NCI-H82 treated with DMSO at 0.1 percent for 48 hours (cell line): ENCODE data around the gene MRPS18A.
"Not testable (repeated sequence)": the region's sequence is repeated elsewhere in the genome, so short reads cannot be mapped to it uniquely, and the experiment has no call there.

Source experiments
- DNase-seq: peaks from one replicate; lab custom pipeline; 2025; ENCODE audit not compliant: unreplicated experiment; lab: John Stamatoyannopoulos, UW

MRPS18A gene

DNA sequence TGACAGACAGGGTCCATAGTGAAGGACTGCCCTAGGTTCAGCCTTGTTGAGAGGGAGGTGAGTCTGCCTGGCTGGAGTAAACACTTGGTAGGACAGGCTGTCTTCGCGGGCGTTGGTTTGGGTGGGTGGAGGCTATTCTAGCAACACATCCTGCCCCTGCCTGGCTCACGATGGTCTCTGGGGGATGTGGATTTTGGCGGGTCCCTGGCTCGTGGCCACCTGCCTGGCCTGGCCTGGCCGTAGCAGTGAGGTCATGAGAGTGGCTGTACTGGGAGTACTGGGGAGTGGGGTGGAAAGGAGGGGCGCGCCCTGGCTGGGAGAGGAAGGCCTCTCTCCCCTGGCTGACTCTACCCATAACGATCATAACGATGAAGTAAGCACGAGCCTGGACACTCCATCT, 30.2 kb upstream of the MRPS18A start:
- DNase-seq: no peak

DNA sequence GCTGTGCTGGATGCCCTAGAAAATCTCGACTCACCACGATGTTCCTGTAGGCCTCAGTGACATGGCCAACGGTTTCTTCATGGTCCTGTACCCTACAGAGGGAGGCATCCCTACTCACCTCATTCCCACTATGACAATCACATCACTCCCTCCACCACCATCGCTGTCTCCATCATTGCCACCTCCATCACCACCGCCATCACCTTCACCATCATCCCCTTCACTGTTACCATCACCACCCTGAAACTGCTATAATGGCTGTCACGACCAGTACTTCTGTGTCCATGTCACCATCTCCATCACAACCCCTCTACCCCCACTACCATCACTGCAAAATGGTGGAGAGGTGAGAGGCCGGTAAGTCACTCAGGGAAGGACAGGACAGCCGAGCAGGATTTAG, 29.8 kb upstream of the MRPS18A start:
- no peak for DNase-seq

DNA sequence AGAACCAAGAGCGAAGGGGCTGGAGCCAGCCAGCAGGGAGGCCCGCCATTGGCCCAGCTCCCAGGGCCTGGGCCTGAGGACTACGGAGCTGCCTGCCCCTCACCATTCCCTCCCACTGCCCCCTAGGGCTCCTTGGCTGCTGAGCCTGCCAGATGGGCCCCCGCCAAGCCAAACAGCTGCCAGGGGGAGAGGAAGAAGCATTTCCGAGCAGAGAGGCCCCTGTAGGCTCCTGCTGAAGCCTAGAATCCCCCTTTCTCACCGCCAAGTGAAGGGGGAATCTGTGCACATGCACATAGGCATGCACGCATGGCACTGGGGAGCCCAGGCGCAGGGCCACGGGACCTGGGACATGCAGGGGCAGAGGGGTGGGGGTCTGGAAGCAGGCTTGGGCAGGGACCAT, 28.5 kb upstream of the MRPS18A start:
- DNase-seq: no peak

DNA sequence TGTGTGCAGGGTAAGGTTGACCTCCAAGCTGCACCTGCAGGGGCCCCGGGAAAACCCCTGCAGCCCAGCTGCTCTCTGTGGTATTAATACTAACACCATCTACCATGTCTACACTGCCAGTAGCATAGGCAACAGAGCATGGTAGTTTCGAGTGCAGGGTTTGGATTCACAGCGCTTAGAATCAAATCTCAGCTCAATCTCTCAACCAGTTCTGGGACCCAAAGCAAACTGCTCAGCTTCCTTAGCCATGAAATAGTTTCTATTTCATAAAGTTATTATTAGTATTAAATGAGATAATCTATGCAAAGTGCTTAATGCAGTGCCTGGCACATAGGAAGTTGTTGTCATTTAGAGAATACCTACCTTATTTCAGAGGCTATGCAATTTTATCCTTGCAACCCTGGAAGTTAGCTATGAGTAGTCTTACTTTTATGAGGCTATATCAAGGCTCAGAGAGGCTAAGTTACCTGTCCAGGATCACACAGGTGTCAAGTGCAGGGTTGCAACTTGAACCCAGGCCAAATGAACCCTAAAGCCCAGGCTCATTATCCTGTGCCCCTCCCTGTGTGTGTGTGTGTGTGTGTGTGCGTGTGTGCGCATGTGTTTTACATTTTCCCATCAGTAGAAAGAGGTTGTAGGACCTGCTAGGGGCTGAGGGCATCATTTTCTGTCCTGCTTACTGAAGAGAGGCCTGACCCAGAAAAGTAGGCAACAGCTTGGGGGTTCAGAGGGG, 27.6 kb upstream of the MRPS18A start:
- no peak for DNase-seq

DNA sequence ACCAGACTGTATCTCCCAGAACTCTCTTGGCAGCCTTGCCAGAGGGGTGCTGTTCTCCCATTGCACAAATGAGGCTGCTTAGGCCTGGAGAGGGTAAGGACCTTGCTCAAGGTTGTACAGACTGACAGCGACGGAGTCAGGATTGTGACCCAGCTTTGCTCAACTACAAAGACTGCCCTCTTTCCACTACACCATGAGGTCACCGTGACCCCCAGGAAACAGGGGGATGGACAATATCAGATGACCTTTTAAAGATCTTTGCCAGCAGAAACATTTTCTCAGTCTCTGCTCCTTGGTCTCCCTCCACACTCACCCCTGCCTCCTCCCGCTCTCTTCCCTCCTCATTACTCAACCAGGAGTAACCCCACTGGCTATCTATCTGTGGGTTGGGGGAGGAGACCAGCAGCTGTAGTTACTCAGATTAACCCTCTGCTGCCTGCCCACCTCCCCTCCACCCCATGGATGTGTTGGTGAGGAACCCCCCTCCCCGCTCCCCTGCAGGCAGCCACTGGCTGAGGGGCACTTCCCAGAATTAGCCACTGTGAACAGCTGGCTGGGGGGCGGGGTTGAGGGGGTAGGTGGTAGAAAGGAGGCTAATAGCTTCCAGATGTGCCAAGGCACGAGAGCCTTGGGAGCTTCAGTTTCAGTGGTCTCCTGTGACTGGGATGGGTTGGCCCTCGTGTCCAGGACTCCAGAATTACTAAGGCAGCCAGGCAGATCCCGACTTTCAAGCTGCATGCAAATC, 26.9 kb upstream of the MRPS18A start:
- no peak for DNase-seq

DNA sequence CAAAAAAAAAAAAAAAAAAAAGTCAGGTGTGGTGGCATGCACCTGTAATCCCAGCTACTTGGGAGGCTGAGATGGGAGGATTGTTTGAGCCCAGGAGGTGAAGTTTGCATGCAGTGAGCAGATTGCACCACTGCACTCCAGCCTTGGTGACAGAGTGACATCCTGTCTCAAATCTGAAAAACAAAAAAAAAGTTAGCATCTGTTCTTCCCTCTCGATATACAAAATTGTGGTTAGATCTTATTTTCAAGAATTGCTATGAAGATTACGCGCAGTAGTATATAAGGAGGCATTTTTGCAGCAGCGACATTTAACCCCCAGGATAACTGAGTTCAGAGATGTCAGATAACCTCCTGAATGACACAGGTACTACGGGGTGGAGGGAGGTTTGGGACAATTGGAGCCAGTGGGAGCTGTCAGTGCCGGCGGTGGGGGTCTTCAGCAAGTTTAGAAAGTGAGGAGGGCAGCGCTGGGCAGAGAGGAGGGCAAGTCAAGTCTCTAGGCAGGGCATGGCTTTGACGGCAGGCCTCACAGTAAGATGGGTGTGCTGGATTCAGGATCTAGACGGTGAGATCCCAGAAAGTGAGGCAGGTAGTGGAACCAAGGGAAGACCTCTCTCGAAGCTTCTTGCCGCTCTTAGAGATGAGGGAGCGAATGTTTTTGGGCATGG, 26.2 kb upstream of the MRPS18A start:
- no peak for DNase-seq

DNA sequence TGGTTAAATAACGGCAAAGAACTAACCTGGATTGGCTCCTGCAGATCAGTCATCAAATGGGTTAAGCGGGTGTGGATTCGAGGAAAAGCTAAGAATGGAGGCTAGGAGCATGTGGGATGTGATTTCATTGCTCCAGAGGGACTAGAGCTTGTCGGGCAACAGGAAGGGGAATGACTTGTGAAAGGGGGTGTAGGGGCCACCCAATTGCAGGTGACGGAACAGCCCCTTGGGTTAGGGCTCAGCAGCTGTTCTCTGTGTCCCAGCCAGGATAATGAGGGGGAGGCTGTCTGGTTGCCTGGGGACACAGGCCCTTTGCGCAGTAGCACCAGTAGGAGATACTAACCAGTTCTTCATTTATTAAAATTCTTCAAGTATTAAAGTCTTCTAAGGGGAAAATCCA, 25.0 kb upstream of the MRPS18A start:
- no peak for DNase-seq

DNA sequence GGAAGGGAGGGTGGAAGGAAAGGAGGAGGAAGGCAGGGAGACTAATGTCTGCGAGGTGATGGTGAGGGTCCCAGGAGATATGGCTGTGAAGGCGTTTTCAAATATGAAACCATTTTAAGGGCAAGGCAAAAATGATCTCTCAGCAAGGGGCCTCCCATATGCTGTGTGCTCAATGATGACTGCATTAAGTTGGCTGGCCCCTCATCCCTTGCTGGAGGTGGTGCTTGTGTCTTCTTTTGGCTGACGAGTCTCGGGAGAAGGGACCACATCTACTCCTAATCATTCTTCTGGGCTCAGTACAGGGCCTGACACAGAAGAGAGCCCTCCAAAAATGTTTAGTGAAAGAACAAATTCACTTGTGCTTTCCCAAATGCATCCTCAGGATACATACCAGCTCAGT, 23.0 kb upstream of the MRPS18A start:
- no peak for DNase-seq

DNA sequence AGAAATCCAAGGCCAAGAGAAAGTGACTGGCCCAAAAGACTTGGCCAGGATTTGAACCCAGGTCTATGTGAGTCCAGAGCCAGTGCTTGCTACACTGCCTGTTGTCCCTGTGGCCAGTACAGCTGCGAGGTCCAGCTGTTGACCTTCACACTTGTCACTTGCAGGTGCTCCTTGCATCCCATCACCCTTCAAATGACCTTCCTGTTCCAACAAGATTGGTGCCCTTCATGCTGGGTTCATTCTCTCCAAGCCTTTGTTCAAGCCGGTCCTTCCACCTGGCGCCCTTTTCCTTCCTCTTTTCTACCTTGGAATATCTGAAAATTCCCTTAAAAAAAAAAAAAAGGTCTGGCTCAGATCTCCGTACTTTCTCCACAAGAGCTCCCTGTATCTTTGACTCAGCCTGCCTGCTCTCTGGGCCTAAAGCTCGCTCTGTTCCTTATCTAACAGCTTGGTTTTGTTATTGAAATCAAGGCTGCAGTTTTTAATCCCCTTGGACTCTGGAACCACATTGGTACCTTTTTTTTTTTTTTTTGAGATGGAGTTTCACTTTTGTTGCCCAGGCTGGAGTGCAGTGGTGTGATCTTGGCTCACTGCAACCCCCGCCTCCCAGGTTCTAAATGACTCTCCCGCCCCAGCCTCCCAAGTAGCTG, 22.2 kb upstream of the MRPS18A start:
- no peak for DNase-seq

DNA sequence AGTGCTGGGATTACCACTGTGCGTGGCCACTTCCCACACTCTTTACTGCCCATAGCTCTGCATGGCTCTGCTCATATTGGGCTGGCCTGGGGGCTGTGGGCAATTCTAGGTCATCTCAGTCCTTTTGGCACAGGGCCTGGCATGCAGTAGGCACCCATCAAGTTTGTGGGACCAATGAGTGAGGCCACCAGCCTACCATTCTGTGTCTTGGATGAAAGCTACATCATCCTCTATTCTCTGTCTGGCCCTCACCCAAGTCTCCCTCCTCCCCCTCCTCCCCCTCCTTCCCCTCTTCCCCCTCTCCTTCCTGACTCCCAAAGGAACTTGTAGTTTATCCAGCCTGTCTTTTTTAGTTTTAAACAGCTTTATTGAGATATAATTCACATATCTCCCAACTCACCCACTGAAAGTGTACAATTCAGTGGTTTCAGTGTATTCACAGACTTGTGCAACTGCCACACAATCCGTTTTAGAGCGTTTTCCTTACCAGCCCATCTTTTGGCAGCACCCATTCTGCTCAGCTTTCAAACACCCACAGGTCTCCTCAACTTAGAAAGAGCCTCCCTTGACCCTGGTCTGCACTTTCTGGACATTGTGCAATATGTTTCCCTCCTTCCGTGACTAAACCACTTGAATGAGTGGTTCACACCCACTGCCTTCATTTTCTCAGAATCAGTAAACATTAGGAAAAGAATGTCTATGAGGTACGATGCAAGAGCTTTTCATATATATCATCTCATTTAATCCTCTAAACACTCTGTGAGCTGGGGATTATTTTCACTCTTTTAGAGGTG, 21.5 kb upstream of the MRPS18A start:
- DNase-seq: no peak

DNA sequence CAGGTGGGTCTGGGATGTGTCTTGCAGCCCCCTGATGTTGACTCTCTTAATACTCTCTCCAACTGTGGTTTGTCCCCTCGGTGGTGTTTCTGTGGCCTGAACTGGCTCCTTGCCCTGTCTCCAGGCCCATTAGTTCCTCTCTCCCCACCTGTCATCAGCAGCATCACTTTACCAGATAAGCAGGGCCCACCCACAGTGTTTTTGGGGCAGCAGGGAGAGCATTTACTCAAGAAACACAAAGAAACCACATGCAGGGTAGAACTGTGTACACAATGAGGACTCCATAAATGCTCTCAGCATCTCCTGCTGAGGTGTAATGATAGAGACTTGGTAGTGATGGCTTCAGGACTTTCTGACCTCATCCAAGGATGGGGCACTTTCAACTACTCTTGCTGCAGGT, 20.2 kb upstream of the MRPS18A start:
- no peak for DNase-seq

DNA sequence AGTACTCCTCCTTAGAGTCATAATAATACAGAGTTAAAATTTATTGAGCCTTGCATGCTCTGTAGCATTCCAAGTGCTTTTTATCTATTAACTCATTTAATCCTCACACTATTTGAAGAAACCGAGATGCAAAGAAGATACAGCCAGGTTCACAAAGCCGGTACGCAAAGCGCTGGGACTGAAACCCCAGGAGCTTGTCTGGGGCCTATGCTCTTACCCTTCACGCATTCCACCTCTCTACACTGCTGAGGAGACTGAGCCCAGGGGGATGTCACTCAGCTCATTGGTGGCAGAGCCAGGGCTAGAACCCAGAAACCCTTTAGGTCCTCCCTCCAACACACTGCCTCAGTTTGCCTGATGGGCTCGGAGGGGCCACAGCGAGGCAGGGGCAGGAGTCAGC, 19.7 kb upstream of the MRPS18A start:
- no peak for DNase-seq

DNA sequence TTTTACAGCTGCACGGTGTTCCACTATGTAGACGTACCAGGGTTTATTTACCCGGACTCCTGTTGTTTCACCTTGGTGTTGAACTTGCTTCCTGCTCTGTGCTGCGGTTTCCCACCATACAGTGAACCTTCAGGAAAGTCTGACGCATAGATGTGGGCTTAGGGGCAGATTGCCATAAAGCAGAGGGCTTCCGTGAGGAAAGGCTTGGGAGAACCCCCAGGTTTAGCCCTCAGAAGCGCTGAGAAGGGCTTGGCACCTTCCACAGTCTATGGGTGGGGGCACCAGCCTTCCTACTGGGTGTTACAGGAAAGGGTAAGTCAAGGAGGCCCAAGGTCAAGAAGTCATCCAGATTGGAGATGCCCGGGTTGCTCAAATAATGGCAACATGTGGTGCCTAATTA, 19.2 kb upstream of the MRPS18A start:
- DNase-seq: no peak

DNA sequence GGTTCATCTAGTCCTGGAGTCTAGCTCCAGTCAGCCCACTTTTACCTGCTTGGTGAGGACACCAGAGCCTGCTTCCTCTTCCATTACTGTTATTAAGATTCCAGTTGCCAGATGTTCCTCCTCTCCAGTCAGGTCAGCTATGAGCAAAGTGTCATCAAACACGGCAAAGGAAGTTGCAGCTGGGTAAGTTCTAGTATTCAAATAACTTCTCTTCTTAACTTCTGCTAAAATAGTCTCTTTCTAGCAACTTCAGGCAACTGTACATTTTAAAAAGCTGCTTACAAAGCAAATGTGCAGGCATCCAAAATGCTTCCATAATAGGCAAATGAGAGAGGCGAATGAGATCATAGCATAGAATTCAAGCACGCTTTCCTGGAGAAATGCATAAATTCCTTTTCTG, 18.4 kb upstream of the MRPS18A start:
- no peak for DNase-seq

DNA sequence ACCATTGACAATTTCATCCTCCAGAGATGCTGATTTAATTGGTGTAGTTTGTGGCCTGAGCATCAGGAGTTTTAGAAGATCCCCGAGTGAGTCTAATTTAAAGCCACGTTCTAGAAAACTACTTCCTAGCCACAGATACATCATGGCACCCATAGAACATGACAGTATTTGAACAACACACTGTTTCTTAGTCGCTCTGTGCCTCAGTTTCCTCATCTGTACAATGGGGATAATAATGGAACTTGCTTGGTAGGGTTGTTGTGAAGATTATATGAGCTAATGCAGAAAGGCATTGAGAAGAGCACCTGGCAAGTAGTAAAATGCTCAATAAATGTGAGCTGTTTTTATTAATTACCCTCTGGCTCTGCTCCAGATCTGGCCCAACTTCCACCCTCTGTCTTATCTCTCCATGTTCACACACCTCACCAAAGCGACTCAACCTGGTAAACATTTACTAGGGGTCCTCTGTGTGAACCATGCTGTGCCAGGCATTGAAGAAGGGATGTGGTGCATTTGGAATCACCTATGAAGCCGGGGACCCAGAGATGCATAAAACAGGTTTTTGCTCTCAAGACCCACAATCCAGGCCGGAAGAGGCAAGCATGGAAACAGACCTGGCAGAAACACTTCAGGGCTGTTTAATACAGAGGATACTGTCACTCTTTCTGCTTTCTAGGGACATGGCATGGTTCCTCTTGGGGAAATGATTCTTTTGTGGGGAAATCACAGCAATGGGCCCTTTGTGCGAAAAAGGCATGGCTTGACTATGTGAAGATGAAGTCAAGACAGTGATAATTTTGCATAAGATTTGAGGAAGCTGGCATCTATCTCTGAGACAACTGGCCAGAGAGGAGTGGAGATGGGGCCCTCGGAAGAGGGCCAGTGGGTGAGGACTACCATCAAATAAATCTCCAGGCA, 16.2 kb upstream of the MRPS18A start:
- DNase-seq: no peak

DNA sequence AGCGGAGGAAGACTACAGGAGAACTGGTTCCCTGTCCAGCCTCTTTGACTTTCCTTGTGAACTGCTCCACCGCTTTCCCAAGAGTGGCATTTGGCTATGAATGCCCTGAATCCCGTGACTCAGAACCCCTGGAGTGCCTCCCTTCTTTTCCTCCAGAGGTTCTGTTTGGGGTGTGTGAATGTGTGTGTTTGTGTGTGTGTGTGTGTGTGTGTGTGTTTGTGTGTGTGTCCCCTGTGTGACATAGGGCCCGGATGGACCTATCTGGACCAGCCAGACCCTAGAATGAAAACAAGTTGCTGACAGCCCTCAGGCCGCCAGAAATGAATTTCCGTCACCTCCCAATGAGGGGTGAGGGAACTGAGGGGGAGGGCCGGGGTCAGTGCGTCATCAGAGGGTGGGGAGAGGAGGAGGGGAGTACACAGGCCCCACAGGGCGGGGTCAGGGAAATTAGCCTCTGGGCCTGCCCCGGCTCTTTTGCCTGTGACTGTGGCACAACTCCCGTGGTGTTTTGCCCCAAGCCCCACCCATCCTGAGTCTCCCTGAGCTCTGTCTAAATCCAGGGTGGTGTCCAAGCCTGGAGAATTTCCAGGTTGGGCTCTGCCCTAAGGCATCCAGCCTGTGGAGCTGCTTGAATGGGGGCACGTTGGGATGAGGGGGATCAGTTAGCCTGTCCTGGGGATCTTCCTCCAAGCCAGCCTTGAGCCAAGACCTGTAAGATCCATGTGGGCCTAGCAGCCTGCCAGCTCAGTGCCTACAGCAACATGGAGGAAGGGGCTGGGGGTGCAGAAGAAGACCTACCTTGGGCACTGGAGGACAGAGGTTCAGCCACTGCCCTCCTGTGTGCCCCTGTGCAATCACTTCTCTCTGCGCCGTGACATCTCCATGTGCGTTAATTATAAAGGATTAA, 15.2 kb upstream of the MRPS18A start:
- peak; percentile 92 for DNase-seq

DNA sequence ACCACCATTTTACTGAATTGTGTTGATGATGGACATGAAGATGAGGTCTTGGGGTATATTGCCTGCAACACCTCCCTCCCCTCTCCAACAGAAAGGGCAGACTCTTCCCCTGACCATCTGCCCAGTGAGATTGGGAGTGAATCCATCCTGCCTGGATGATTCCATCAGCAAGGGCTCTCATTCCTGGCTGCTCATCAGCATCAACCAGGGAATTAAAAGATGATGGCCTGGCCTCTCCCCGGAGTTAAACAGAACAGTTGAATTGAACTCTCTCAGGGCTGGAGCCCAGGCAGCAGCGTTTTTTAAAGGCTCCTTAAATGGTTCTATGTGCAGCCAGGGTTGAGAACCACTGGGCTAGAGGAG, 14.6 kb upstream of the MRPS18A start:
- DNase-seq: no peak

DNA sequence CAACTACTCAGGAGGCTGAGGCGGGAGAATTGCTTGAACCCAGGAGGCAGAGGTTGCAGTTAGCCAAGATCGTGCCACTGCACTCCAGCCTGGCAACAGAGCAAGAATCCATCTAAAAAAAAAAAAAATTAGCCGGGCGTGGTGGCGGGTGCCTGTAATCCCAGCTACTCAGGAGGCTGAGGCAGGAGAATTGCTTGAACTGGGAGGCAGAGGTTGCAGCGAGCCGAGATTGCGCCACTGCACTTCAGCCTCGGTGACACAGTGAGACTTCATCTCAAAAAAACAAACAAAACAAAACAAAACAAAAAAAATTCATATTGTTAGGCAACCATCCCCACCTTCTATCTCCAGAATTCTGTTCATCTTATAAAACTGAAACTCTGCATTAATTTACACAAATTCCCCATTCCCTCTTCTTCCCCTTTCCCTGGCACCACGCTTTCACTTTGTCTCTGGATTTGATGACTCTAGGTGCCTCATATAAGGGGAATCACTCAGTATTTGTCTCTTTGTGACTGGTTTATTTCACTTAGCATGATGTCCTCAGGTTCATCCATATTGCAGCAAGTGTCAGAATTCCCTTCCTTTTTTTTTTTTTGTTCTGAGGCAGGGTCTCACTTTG, 13.5 kb upstream of the MRPS18A start:
- not testable (repeated sequence) for DNase-seq
